Ascending aorta (tissue), 2 donors: ENCODE data around the gene CAPZA1. TPM values are rescaled to one million over a fixed set of nuclear protein-coding genes. Genes with fewer than 3 reads are reported as not detected.

Experiments used
- DNase-seq, 2 donors: peaks; one replicate each; pipeline ENCODE4 v3.0.0-alpha.2; 2019; ENCODE audit warnings: low spot score in 2 of 2
- H3K27ac ChIP-seq, 2 donors: fragments of 200-600 bp; sonication (generic); one replicate each; pipeline ENCODE4 v1.5.1; 2016 to 2017; ENCODE audit warnings: mild to moderate bottlenecking in 1 of 2
- H3K27me3 ChIP-seq: fragments of 200-600 bp; sonication (generic); one replicate; pipeline ENCODE4 v1.5.1; 2017
- H3K36me3 ChIP-seq, 2 donors: fragments of 200-600 bp; sonication (generic); one replicate each; pipeline ENCODE4 v1.5.1; 2016
- H3K4me1 ChIP-seq, 2 donors: fragments of 200-600 bp; sonication (generic); one replicate each; pipeline ENCODE4 v1.5.1; 2016 to 2017; ENCODE audit warnings: mild to moderate bottlenecking in 1 of 2
- H3K4me3 ChIP-seq, 2 donors: fragments of 200-600 bp; sonication (generic); one replicate each; pipeline ENCODE4 v1.5.1; 2016 to 2017; ENCODE audit warnings: mild to moderate bottlenecking in 1 of 2
- H3K9me3 ChIP-seq, 2 donors: fragments of 200-600 bp; sonication (generic); one replicate each; pipeline ENCODE4 v1.5.1; 2016
- intact Hi-C: fragments of 100-400 bp; cut with DNase I; formaldehyde crosslinking; loops from one replicate; pipeline ENCODE4 v1.15.1; 2023
- total RNA-seq: library from RNA; depleted of rRNA; stranded (reverse); fragments of >200 nt; gene quantifications from one replicate; pipeline ENCODE4 v1.1.0, GENCODE V29; 2016
- TF ChIP-seq, protein P1 (sequence below), 3 experiments: fragments of 200-600 bp in 2 of 3; fragments of 450-650 bp in 1 of 3; sonication (generic) in 2 of 3; IDR thresholded peaks; one replicate each; pipeline ENCODE4 v1.5.1; 2016 to 2019; ENCODE audit warnings: antibody characterized with exemption in 3 of 3, mild to moderate bottlenecking in 1 of 3, moderate library complexity in 1 of 3

The CAPZA1 gene
- total RNA-seq, 1 donor from 2014 or later = 53.5 TPM

DNA sequence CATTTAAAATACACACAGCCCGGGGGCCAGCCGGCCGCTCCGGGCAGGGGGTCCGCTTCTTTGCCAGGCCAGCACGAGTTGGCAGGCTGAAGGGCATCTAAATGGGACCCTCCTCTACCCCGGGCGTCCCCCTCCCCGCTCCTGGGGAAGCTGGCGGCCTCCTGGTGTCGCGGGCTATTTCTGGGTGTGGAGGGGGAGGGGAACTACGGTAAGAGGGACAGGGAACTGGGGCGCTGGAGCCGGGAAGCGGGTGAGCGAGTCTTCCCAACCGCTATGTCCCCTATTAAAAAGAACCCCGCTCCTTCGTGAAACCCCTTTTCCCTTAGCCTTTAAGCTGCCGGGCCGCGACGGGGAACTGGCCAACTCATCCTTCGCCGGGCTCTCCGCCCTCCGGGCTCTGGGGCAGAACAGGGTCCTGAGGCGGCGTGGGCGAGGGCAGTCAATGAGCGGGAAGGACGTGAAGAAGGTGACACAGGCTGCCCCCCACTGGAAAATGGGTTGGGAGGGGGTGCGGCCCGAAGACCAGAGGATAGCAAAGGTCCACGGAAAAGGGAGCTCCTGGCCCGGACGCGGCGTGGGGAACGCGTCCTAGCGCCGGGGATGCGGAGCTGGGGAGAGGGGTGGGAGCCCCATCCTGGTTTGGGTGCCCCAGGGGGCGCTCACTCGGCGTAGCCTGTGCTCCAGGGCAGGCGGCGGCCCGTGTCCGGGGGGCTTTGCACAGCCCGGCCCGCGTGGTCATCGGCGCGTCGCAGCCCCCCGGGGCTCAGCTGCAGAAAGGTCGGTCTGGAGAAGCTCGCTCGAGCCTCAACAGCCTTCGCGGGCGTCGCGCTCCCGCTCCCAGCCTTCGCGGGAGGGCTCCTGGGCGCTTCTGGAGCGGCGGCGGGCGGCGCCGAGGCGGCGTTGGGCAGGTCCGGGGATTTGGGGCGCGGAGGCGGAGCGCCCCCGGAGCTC is 95.0 kb downstream of the CAPZA1 start:
- no peaks in the 10 kb centered on the region for H3K27me3 ChIP-seq
- no peaks in the 10 kb centered on the region for H3K36me3 ChIP-seq
- peak overlapping the region; percentile 80 to 85 for H3K4me3 ChIP-seq
- TF ChIP-seq, protein P1, sequence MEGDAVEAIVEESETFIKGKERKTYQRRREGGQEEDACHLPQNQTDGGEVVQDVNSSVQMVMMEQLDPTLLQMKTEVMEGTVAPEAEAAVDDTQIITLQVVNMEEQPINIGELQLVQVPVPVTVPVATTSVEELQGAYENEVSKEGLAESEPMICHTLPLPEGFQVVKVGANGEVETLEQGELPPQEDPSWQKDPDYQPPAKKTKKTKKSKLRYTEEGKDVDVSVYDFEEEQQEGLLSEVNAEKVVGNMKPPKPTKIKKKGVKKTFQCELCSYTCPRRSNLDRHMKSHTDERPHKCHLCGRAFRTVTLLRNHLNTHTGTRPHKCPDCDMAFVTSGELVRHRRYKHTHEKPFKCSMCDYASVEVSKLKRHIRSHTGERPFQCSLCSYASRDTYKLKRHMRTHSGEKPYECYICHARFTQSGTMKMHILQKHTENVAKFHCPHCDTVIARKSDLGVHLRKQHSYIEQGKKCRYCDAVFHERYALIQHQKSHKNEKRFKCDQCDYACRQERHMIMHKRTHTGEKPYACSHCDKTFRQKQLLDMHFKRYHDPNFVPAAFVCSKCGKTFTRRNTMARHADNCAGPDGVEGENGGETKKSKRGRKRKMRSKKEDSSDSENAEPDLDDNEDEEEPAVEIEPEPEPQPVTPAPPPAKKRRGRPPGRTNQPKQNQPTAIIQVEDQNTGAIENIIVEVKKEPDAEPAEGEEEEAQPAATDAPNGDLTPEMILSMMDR (IDR thresholded peaks at IDR 0.05) = peak in 1 of 3 experiments; percentile 14
- DNase-seq = peak in 1 of 2 donors; percentile 73
- peak overlapping the region; percentile 55 to 65 for H3K27ac ChIP-seq
- no peaks in the 10 kb centered on the region for H3K9me3 ChIP-seq
- intact Hi-C loops = loop anchor here (2.0 to 5.0 kb wide), 9 partner anchors 96 to 1266 kb away; partner anchors contain the start of genes AP4B1, ATP5PB, CAPZA1 and DCLRE1B
- H3K4me1 ChIP-seq = peaks cover 6 to 13% of the 10 kb centered on the region in 2 donors

DNA sequence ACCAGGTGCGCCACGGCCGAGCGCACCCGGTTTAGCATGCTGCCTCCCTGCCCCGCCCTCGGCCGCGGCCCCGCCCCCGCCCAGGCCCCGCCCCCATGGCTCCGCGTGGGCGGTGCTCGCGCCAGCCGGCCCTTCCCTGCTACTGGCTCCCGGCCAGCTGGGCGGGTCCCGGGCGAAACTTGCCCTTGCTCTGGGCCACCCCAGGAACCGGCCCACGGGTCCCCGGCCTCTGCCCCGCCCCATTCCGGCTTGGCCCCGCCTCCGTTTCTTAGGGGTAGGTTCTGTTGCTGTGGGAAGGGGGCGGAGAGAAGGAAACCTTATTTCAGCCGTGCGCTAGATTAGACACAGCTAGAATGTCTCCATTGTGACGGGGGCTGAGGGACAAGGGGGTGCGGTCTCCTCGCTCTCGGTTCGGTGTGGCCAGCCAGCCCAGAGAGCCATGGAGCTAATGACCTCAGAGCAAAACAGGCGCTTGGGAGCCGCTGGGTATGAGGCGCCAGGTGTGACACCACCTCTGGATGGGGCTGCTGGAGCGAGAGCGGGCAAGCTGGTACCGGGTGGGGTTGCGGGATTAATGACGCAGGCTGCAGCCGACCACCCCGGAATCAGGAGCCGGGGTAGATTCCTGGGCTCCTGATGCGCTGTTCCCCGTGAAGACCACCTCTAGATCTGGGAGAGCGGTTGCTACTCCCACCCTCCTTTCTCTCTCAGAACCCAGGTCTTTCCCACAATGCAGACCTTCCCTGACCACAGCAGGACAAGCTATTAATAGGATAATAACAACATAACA is 95.8 kb downstream of the CAPZA1 start, which contains the start of gene PPM1J:
Gene PPM1J (minus strand): TSS at position 69 of the 790 bp plus-strand sequence. CDS start 31 bp downstream, at position 38.
- Histone ChIP-seq H3K4me1 (peaks cover 6 to 13% of the 10 kb centered on the region in 2 donors), H3K4me3 (peak within 1 kb of the TSS; percentile 80 to 85), H3K36me3 (no peaks in the 10 kb centered on the region), H3K27ac (peak within 1 kb of the TSS; percentile 62 to 65), H3K27me3 (no peaks in the 10 kb centered on the region), H3K9me3 (no peaks in the 10 kb centered on the region)
- intact Hi-C loops = loop anchor here (1.0 to 5.0 kb wide), 13 partner anchors 89 to 1267 kb away; partner anchors contain the start of genes AP4B1, ATP5PB, CAPZA1 and DCLRE1B
- DNase-seq = peak; percentile 96 to 99
- TF ChIP-seq, protein P1 (IDR thresholded peaks at IDR 0.05) = no peak

DNA sequence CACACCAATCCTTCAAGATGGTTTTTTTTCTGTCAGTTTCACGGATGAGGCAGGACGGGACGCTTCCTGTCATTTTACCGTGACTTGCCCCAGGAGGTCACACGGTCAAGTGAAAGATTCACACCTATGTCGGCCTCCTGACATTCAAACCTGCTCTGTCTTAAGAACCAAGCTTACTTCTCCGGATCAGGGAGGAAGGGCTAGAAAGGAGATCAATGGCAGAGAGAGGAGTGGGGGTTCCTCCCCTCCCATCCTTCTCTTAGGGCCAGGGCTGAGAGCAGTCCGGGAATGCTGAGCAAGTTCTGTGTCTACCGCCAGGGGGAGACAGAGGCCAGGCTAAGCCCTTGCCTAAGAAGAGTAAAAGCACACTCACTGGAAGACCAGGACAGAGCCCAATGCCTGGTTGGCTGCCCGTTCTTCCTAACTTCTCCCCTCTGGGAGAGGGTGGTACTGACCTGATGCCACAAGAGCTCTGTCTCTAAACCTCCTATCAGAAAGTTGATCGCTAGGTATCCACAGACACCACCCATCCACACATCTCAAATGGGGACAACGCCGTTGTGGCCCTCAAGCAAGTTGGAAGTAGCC is 96.6 kb downstream of the CAPZA1 start:
- Histone ChIP-seq H3K27me3 (no peaks in the 10 kb centered on the region), H3K4me3 (peak overlapping the region; percentile 80 to 85), H3K27ac (peak overlapping the region; percentile 62 to 63), H3K36me3 (no peaks in the 10 kb centered on the region), H3K9me3 (no peaks in the 10 kb centered on the region), H3K4me1 (peaks cover 6 to 13% of the 10 kb centered on the region in 2 donors)
- intact Hi-C loops = loop anchor here (1.0 to 5.0 kb wide), 8 partner anchors 89 to 1096 kb away; partner anchors contain the start of genes LRIG2, MAGI3, RSBN1 and SLC16A1
- TF ChIP-seq, protein P1 (IDR thresholded peaks at IDR 0.05) = peak; percentile 85 to 94 (median 93)
- DNase-seq = peak in 1 of 2 donors; percentile 92

DNA sequence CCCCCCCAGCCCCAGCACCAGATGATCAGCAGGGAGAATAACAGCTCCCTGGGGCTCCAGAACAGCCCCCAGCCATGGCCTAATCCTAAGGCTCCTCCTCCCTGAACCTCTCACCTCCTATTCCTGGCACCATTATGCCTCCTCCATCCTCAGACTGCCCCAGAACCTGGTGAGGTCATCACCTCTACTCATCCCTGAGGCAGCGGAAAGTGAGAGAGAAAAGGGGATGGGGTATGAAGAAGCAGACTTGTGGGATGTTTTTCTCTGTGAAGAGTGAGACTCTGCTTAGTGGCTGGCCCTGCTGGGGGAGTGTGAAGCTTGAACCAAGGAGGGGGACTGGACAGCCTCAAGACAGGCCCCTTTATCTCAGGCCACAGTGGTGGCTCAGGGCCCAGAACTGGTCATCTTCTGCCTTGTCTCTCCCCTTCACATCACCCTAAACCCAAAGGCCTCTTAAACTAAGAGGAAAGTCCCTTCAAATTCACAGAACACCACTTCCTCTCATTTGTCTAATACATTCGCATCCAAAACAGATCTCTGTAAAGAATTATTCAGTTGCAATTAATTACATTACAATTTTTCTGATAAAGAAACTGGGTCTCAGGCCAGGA is 97.7 kb downstream of the CAPZA1 start:
- DNase-seq = peak in 1 of 2 donors; percentile 53
- Histone ChIP-seq H3K27ac (no peak overlapping the region), H3K9me3 (no peaks in the 10 kb centered on the region), H3K27me3 (no peaks in the 10 kb centered on the region), H3K36me3 (no peaks in the 10 kb centered on the region), H3K4me3 (no peak overlapping the region), H3K4me1 (peaks cover 6 to 13% of the 10 kb centered on the region in 2 donors)
- intact Hi-C loops = loop anchor here (2.0 to 5.0 kb wide), 7 partner anchors 87 to 1095 kb away; partner anchors contain the start of genes LRIG2, MAGI3, RSBN1 and SLC16A1
- TF ChIP-seq, protein P1 (IDR thresholded peaks at IDR 0.05) = no peak
